ENCODE results near the gene HYAL4. TPM values are rescaled to one million over a fixed set of nuclear protein-coding genes. Genes with fewer than 3 reads are reported as not detected.
"Not testable (repeated sequence)": the region's sequence is repeated elsewhere in the genome, so short reads cannot be mapped to it uniquely, and the experiment has no call there.

HYAL4 gene
- total RNA-seq, 4 donors from 2014 or later = 1.5 to 2.9 (median 2.2) TPM; not detected in 1

DNA sequence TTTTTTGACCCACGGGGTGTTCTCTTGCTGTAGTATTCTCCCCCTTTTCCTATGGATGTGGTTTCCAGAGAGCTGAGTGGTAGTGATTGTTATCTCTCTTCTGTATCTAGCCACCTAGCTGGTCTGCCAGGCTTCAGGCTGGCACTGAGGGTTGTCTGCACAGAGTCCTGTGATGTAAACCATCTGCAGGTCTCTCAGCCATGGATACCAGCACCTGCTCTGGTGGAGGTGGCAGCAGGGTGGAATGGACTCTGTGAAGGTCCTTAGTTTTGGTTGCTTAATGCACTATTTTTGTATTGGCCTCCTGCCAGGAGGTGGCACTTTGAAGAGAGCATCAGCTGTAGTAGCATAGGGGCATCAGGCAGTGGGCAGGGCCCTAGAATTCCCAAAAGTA, 851 bp downstream of the HYAL4 start:
- no peak for DNase-seq (ENCODE audit: low spot score in 2 of 2)
- TF ChIP-seq, protein P1, sequence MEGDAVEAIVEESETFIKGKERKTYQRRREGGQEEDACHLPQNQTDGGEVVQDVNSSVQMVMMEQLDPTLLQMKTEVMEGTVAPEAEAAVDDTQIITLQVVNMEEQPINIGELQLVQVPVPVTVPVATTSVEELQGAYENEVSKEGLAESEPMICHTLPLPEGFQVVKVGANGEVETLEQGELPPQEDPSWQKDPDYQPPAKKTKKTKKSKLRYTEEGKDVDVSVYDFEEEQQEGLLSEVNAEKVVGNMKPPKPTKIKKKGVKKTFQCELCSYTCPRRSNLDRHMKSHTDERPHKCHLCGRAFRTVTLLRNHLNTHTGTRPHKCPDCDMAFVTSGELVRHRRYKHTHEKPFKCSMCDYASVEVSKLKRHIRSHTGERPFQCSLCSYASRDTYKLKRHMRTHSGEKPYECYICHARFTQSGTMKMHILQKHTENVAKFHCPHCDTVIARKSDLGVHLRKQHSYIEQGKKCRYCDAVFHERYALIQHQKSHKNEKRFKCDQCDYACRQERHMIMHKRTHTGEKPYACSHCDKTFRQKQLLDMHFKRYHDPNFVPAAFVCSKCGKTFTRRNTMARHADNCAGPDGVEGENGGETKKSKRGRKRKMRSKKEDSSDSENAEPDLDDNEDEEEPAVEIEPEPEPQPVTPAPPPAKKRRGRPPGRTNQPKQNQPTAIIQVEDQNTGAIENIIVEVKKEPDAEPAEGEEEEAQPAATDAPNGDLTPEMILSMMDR (IDR thresholded peaks at IDR 0.05) = no peak
- TF ChIP-seq POLR2A (IDR thresholded peaks at IDR 0.05) = no peak
- intact Hi-C loops (cut with DNase I; ENCODE audit: low total_unique reads) = no loop called here
- H3K4me3 ChIP-seq (ENCODE audit: low read depth, poor library complexity, severe bottlenecking) = no peak overlapping the region
- WGBS, 2 donors = 63 to 74% methylated on average over 1 of the region's 1 CpG

DNA sequence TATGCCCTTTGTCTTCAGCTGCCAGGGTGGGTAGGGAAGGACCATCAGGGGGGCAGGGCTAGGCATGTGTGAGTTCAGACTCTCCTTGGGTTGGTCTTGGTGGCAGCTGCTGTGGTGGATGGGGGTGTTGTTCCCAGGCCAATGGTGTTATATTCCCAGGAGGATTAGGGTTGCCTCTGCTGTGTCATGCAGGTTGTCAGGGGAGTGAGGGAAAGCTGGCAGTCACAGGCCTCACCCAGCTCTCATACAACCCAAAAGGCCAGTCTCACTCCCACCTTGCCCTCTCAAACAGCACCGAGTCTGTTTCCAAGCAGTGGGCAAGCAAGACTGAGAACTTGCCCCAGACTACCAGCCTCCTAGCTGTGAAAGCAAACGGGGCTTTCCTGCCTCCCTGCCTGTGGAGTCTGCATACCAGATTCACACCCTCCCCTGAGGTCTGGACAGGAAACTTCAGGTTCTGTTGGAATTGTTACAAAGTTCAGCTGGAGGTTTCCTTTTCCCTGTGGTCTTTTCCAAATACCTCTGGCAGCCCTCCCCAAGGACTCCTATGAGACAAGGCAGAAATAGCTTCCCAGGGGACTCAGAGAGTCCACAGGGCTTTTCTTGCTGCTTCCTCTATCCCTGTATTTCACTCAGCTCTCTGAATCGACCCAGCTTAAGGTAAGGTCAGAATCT, 1.4 kb downstream of the HYAL4 start:
- intact Hi-C loops (cut with DNase I; ENCODE audit: low total_unique reads) = no loop called here
- no peak for DNase-seq (ENCODE audit: low spot score in 2 of 2)
- no peak overlapping the region for H3K4me3 ChIP-seq (ENCODE audit: low read depth, poor library complexity, severe bottlenecking)
- WGBS, 2 donors = 15 to 28% methylated on average over 3 of the region's 3 CpGs
- no peak for TF ChIP-seq POLR2A (IDR thresholded peaks at IDR 0.05)

DNA sequence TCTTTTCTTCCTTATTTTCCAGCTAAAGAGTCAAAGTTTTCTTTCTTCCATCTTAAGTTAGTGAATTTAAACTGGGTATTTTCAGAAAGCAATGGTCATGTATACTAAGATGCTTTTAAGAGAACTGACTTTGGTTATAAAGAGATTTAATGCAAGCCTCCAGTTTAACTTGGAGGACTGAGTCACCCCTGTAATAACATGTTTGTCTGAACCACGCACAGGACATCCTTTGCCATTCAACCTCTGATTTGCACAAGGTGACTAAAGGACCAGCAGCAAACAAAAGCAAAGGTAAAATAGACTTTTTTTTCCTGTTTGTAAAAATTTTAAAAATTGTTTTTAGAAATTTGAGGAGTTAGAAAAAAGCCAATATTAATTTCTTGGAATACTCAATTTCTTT, 2.9 kb downstream of the HYAL4 start:
- intact Hi-C loops (cut with DNase I; ENCODE audit: low total_unique reads) = no loop called here
- DNase-seq (ENCODE audit: low spot score in 2 of 2) = no peak
- H3K4me3 ChIP-seq (ENCODE audit: low read depth, poor library complexity, severe bottlenecking) = no peak overlapping the region
- WGBS, 2 donors = 61 to 76% methylated on average over 1 of the region's 1 CpG
- TF ChIP-seq, protein P1 (IDR thresholded peaks at IDR 0.05) = no peak
- TF ChIP-seq POLR2A (IDR thresholded peaks at IDR 0.05) = no peak

DNA sequence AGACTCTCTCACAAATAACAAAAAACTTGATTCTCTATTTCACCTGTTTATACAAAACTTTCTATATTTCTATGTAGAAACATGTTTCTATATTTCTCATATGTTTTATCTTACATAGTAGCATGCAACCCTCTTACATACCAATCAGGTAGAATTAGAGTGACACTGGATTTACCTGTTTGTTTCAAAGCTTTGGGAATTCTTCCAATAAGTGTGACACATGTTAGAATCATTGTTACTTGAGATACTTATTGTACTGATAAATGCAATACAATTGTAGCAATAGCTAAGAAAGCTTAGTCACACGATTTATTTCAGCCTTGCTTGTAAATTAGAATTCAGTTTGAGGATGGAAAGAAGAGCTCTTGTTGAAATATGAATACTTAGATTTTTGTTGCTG, 4.9 kb downstream of the HYAL4 start:
- WGBS, 2 donors = 59 to 67% methylated on average over 1 of the region's 1 CpG
- H3K4me3 ChIP-seq (ENCODE audit: low read depth, poor library complexity, severe bottlenecking) = no peak overlapping the region
- TF ChIP-seq, protein P1 (IDR thresholded peaks at IDR 0.05) = no peak
- TF ChIP-seq POLR2A (IDR thresholded peaks at IDR 0.05) = no peak
- intact Hi-C loops (cut with DNase I; ENCODE audit: low total_unique reads) = no loop called here
- no peak for DNase-seq (ENCODE audit: low spot score in 2 of 2)

DNA sequence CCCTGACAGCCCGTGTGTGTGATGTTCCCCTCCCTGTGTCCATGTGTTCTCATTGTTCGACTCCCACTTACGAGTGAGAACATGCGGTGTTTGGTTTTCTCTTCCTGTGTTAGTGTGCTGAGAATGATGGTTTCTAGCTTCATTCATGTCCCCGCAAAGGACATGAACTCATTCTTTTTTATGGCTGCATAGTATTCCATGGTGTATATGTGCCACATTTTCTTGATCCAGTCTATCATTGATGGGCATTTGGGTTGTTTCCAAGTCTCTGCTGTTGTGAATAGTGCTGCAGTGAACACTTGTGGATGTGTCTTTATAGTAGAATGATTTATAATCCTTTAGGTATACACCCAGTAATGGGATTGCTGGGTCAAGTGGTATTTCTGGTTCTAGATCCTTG, 6.4 kb downstream of the HYAL4 start:
- intact Hi-C loops (cut with DNase I; ENCODE audit: low total_unique reads); DNase-seq (ENCODE audit: low spot score in 2 of 2); H3K4me3 ChIP-seq (ENCODE audit: low read depth, poor library complexity, severe bottlenecking): not testable (repeated sequence)
- 93 to 94% methylated on average over 5 of the region's 5 CpGs for WGBS, 2 donors

DNA sequence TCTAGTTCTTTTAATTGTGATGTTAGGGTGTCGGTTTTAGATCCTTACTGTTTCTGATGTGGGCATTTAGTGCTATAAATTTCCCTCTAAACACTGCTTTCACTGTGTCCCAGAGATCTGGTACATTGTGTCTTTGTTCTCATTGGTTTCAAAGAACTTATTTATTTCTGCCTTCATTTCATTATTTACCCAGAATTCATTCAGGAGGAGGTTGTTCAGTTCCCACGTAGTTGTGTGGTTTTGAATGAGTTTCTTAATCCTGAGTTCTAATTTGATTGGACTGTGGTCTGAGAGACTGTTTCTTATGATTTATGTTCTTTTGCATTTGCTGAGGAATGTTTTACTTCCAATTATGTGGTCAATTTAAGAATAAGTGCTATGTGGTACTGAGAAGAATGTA, 9.3 kb downstream of the HYAL4 start:
- H3K4me3 ChIP-seq (ENCODE audit: low read depth, poor library complexity, severe bottlenecking); DNase-seq (ENCODE audit: low spot score in 2 of 2); intact Hi-C loops (cut with DNase I; ENCODE audit: low total_unique reads): not testable (repeated sequence)
- 68 to 70% methylated on average over 2 of the region's 2 CpGs for WGBS, 2 donors

DNA sequence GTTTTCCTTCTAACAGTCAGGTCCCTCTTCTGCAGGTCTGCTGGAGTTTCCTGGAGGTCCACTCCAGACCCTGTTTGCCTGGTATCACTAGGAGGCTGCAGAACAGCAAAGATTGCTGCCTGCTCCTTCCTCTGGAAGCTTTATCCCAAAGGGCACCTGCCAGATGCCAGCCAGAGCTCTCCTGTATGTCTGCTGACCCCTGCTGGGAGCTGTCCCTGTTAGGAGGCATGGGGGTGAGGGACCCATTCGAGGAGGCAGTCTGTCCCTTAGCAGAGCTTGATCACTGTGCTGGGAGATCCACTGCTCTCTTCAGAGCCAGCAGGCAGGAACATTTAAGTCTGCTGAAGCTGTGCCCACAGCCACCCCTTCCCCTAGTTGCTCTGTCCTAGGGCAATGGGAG, 11.5 kb downstream of the HYAL4 start:
- DNase-seq (ENCODE audit: low spot score in 2 of 2); intact Hi-C loops (cut with DNase I; ENCODE audit: low total_unique reads); H3K4me3 ChIP-seq (ENCODE audit: low read depth, poor library complexity, severe bottlenecking): not testable (repeated sequence)
- WGBS, 2 donors = 60 to 70% methylated on average over 1 of the region's 1 CpG

DNA sequence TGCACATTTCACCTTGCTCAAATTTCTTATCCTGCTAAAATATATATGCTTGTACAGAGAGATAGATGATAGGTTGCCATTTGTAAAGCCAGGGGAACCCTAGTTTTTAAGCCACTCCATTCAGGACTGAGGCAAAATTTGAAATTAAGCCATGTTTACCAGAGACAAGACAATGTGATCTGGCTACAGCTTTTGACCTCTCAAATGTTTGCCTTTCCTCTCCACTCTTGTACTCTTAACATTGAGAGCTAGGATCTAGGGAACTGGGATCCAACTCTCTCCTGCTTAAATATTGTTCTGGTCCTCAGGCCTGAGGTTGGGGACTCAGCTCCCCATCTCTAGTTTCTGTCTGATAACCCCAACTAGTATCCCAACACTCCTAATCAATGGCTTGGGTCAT, 15.9 kb downstream of the HYAL4 start:
- no peak for TF ChIP-seq POLR2A (IDR thresholded peaks at IDR 0.05)
- TF ChIP-seq, protein P1 (IDR thresholded peaks at IDR 0.05) = no peak
- no peak overlapping the region for H3K4me3 ChIP-seq (ENCODE audit: low read depth, poor library complexity, severe bottlenecking)
- intact Hi-C loops (cut with DNase I; ENCODE audit: low total_unique reads) = no loop called here
- DNase-seq (ENCODE audit: low spot score in 2 of 2) = no peak

All from lower leg skin (tissue), 4 donors.